Measurements from ENCODE around the gene TPCN1. TPM values are rescaled to one million over a fixed set of nuclear protein-coding genes. Genes with fewer than 3 reads are reported as not detected.

Gene TPCN1
- total and polyA plus RNA-seq, 2 of the 13 experiments (the other 11 are each of a cell fraction or from before 2014, with no cell fraction given): 8.0 to 26.8 TPM

- no peak for TF ChIP-seq ZNF644 (CRISPR knock-in tag; IDR thresholded peaks at IDR 0.05; ENCODE audit: low read depth)
- TF ChIP-seq MBD4 (IDR thresholded peaks at IDR 0.05; ENCODE audit: borderline replicate concordance, low read length): no peak
- TF ChIP-seq ZNF263 (CRISPR knock-in tag; IDR thresholded peaks at IDR 0.05): no peak; the same call in 1 of the 2 replicates
- peak; percentile 64; the same call in 1 of the 2 replicates for TF ChIP-seq RXRB (CRISPR knock-in tag; IDR thresholded peaks at IDR 0.05; ENCODE audit: borderline replicate concordance)
- peak; percentile 45 for TF ChIP-seq HES4 (CRISPR knock-in tag; IDR thresholded peaks at IDR 0.05; ENCODE audit: borderline replicate concordance)
- TF ChIP-seq FOXM1 (CRISPR knock-in tag; IDR thresholded peaks at IDR 0.05): no peak
- TF ChIP-seq, protein P1, sequence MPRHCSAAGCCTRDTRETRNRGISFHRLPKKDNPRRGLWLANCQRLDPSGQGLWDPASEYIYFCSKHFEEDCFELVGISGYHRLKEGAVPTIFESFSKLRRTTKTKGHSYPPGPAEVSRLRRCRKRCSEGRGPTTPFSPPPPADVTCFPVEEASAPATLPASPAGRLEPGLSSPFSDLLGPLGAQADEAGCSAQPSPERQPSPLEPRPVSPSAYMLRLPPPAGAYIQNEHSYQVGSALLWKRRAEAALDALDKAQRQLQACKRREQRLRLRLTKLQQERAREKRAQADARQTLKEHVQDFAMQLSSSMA (CRISPR knock-in tag; IDR thresholded peaks at IDR 0.05): no peak
- peak; percentile 61 for TF ChIP-seq NFRKB (IDR thresholded peaks at IDR 0.05)
- peak; percentile 34; the same call in 1 of the 2 replicates for TF ChIP-seq ZNF335 (CRISPR knock-in tag; IDR thresholded peaks at IDR 0.05)
- TF ChIP-seq, protein P2, sequence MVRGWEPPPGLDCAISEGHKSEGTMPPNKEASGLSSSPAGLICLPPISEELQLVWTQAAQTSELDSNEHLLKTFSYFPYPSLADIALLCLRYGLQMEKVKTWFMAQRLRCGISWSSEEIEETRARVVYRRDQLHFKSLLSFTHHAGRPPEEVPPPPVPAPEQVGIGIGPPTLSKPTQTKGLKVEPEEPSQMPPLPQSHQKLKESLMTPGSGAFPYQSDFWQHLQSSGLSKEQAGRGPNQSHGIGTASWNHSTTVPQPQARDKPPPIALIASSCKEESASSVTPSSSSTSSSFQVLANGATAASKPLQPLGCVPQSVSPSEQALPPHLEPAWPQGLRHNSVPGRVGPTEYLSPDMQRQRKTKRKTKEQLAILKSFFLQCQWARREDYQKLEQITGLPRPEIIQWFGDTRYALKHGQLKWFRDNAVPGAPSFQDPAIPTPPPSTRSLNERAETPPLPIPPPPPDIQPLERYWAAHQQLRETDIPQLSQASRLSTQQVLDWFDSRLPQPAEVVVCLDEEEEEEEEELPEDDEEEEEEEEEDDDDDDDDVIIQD (CRISPR knock-in tag; IDR thresholded peaks at IDR 0.05; ENCODE audit: low read depth): peak; percentile 69; the same call in 1 of the 2 replicates
- peak; percentile 82 for TF ChIP-seq ZNF407 (CRISPR knock-in tag; IDR thresholded peaks at IDR 0.05; ENCODE audit: not compliant biosample characterization)
- peak; percentile 88; the same call in 1 of the 2 replicates for TF ChIP-seq GZF1 (CRISPR knock-in tag; IDR thresholded peaks at IDR 0.05)
- no peak for TF ChIP-seq MAFF (IDR thresholded peaks at IDR 0.05; ENCODE audit: low read depth, low read length)
- TF ChIP-seq, protein P3, sequence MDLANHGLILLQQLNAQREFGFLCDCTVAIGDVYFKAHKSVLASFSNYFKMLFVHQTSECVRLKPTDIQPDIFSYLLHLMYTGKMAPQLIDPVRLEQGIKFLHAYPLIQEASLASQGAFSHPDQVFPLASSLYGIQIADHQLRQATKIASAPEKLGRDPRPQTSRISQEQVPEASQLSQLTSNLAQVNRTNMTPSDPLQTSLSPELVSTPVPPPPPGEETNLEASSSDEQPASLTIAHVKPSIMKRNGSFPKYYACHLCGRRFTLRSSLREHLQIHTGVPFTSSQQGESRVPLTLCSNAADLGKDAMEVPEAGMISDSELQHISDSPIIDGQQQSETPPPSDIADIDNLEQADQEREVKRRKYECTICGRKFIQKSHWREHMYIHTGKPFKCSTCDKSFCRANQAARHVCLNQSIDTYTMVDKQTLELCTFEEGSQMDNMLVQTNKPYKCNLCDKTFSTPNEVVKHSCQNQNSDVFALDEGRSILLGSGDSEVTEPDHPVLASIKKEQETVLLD (CRISPR knock-in tag; IDR thresholded peaks at IDR 0.05; ENCODE audit: low read depth): 0 out of 2 replicates have a peak, but pooled peaks have one; percentile 50
Observed at GRCh38 chr12:113185180-113186032, 35.9 kb upstream of the TPCN1 start, which contains the start of the genes DDX54 and RITA1 (continued).
